HG03064 (cell line): Measurements from ENCODE around the gene PLA2G2D.

Experiments
- ATAC-seq: cut with Tn5 transposase; IDR thresholded peaks from one replicate; pipeline ENCODE4 v1.9.1; 2021; ENCODE audit warnings: low read depth; ENCODE audit not compliant: unreplicated experiment

Gene PLA2G2D, protein sequence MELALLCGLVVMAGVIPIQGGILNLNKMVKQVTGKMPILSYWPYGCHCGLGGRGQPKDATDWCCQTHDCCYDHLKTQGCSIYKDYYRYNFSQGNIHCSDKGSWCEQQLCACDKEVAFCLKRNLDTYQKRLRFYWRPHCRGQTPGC

GRCh38 chr1:20119347-20119746 lies at the start of gene PLA2G2D:
Gene PLA2G2D (minus strand): TSS chr1:20119536. CDS start chr1:20119498, 38 bp downstream.
- ATAC-seq, result no peak

DNA sequence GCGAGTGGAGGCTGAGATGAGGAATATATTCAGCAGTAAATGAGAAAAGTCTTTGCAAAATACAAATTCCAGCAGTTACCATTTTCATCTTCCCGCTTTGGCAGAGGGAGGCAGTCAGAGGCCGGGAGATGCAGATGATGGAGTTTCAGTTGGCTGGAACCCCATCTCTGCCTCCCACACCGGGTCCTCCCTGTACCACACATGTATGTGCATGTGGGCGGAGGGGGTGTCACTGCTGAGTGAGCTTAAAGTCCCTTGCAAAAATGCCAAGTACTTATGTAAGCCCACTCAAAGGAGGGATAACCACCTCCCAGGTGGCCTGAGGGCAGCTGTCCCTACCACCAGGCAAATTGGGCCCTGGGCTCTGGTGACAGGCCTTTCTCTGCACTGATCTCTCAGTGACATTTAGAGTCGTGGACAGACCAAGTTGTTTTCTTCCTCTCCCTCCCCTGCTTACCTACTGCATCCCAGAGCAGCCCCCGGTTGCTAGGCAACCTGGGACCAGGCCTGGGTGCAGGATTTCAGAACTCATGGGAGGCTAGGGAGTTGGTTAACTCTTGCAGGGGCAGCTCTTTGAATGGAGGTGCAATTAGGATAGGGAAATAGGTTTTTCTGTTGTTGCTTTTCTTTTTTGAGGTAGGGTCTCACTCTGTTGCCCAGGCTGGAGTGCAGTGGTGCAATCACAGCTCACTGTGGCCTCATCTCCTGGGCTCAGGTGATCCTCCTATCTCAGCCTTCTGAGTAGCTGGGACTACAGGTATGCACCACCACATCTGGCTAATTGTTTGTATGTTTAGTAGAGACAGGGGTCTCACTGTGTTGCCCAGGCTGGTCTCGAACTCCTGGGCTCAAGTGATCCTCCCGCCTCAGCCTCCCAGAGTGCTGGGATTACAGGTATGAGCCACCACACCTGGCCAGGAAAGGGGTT lies 49.5 kb upstream of the PLA2G2D start:
- no peak for ATAC-seq

DNA sequence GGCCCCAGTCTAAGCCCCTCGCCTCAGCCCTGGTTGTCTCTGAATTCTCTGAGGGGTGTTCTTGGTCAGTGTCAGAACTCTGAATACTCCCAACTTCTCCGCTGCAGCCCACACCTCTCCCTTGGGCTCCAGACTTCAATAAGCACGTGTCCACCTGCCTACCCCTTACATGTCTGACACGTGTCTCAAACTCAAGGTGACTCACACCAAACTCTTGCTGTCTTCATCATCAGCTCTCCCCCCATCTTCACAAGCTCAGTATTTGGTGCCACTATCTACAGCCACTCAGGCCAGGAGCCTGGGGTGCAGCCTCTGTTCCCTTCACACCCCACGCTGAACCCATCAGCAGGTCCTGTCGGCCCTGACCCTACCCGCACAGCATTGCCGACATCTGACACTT lies 47.8 kb upstream of the PLA2G2D start:
- no peak for ATAC-seq

DNA sequence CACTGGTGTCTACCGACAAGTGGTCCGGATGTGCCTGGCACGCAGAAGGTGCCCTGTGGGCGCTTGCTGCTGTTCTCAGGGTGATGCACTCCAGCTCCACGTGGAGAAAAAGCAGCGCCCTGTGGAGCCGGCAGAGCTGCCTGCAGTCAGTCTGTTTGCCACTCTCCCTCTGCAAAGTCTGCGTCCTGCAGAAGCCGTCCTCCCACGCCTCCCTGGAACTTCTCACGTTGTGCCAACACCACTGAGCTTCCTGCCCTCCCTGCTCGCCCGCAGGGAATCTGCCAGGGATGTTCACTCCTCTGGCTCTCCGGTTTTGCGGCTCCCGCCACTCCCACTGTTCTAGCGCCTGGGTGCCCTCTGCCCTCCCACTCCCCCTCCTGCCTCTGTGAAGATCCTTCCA lies 46.7 kb upstream of the PLA2G2D start:
- no peak for ATAC-seq

DNA sequence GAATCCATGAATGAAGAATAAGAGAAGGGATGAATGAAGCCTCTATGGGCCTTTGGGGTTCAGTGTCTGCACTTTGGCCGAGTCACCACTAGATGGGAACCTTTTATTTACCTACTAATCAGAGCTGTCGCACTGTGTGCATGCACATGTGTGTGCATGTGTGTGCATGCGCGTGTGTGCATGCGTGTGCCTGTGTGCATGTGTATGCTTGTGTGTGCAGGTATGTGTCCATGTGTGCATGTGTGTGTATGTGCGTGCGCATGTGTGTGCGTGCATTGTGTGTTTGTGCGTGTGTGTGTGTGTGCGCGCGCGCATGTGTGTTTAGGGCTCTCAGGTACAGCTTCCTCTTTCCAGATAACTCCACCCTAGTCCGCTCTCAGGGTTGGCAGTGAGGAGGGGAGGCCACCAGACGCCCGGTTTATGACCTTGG lies 46.2 kb upstream of the PLA2G2D start:
- ATAC-seq, result no peak

GRCh38 chr1:20164694-20165202 lies 45.4 kb upstream of the PLA2G2D start:
- no peak for ATAC-seq

DNA sequence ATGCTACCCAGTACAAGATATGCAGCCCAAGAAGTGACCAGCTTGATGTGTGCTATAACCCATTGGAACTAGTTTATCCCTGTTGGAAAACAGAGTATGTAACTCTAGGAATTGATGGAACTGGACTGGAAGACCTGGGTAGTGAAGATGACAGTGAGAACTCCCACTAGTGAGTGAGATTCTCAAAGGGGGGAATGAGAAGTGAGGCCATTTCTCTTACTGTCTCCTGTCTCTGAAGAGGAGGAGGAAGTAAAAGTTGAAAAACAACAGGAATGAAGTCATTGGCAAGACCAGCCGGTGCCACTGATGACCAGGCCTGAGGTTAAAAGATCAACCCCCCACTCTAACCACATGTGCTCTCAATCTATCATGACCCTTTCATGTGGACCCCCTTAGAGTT lies 40.7 kb upstream of the PLA2G2D start:
- ATAC-seq, result no peak

DNA sequence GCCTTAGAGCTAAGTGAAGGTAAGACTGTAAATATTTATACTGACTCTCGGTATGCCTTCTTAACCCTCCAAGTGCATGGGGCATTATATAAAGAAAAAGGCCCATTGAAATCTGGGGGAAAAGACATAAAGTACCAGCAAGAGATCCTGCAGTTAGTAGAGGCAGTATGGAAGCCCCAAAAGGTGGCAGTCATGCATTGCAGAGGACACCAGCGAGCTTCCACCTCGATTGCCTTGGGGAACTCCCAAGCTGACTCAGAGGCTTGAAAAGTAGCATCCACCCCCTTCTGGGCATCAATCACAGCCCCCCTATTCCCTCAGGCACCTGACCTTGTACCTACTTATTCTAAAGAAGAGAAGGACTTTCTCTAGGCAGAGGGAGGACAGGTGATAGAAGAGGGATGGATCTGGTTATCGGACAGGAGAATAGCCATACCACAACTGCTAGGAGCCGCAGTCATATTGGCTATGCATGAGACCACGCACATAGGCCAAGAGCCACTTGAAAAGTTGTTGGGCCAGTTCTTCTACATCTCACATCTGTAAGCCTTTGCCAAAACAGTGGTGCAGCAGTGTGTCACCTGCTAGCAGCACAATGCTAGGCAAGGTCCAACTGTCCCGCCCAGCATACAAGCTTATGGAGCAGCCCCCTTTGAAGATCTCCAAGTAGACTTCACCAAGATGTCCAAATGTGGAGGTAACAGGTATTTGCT lies 39.2 kb upstream of the PLA2G2D start:
- ATAC-seq, result no peak

DNA sequence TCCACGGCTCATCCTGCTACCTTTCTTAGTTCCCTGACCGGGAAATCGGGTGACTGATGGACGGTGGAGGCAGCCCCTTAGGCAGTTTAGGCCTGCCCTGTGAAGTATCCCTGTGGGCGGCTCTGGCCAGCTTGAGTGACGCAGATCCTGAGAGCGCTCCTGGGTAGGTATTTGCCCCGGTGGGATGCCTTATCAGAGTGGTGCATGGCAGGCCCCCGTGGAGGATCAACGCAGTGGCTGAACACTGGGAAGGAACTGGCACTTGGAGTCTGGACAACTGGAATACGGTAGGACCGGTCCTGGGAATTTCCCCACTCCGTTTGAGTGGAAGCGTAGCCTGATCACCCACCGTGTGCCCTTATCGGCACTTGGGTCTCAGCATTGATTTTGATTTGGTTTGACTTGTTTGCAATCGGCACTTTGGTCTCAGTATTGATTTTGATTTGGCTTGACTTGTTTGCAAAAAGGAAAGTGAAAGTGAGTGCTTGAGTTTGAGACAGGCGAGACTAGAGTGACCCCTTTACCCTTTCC lies 35.0 kb upstream of the PLA2G2D start:
- no peak for ATAC-seq

DNA sequence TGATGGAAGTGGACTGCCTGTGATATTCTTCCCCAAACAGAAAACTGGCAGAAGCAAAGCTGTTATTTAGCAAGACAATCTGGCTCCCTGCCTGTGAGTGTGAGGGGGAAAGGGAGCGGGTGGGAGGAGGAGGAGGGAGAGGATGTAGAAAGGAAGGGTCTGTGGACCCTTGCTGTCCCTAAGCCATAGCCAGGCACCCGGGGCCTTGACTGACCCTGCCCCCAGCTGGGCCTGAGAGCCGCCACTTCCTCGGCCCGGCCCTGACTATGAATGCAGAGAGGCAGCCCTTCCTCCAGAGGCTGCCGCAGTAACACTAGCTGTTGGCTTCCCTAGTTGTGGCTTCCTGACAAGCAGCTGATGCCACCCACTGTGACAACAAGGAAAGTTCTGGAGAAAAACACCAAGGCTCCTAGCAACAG lies 33.7 kb upstream of the PLA2G2D start:
- ATAC-seq, result no peak

GRCh38 chr1:20152599-20152930 lies 33.2 kb upstream of the PLA2G2D start:
- no peak for ATAC-seq

DNA sequence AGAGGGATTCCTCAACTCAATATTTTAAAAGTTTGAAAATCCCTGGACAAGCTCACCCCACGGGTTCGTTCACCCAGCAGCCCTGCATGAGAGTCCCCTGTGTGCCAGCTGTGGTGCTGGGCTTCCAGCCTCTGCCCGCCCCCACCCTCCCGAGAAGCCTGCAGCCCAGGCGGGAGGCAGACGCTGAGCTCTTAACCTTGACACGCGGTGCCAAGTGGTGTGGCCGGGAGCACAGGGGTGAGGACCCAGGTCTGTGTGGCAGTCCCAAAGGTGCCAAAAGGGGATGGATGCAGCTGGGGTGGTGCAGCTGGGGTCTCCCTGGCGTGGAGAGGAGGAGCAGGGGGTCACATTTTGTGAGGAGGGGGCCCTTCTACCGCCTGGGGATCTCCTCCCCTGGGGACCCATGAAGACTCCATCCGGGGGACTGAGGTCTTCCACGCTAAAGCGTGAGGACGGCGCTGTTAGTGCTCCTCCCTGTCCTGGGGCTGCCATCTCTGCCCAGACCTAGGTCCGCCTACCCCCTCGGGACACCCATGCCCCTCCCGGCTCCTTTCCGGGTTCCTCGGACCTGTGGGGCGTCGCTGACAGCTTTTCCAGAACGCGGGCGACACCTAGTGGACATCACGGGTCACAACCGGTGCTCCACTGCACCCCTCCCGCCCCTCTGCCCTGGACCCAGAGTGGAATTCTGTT lies 32.7 kb upstream of the PLA2G2D start:
- ATAC-seq, result no peak

GRCh38 chr1:20150969-20151368 lies 31.6 kb upstream of the PLA2G2D start:
- ATAC-seq, result no peak

DNA sequence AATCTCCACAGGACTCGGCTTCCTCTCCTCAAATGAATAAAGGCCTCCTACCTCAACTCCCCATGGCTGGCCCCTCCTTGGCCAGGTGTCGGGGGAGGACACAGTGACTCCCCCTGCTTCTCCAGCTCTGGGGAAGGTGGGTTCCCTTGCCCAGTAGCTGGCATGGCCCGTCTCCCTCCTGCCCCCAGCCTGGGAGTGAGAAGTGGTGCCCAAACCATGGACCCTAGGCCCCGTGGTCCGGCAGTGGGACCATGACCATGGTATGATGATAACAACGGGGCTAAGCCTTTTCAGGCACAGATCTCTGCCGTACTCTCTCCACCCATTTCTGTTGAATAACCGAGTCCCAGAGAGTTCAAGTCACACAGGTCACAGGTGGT lies 31.0 kb upstream of the PLA2G2D start:
- no peak for ATAC-seq

DNA sequence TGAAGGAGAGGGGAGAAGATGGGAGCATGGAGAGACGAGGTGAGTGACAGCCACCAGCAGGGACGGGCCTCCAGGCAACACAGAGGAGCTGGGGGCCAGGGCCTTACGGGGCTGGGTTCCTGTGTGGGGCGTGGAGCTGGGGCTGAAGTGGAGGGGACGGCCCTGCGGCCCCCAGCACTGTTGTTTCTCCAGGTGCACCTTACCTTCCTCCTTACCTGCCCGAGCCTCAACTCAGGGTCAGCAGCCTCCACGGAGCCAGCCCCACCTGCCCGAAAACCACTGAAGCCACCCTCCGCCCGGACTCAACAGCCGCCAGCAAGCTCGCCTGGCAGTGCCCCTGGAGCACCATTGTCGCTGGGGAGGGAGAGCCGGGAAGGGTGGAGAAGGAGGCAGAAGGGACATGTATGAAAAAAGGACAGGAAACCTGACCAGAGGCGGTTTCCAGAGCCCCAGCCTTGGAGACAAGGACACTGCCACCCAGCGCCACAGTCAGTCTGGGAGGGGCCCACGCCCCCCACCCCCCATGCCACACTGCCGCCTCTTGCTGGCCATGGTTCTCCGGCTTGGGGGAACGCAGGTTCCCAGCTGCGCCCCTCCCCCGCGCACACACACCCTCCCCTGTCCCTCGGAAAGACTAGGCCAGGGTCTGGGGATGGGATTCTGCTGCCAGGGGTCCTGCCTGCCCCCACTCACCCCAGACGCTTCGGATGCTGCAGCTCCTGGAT lies 30.4 kb upstream of the PLA2G2D start:
- ATAC-seq, result no peak

DNA sequence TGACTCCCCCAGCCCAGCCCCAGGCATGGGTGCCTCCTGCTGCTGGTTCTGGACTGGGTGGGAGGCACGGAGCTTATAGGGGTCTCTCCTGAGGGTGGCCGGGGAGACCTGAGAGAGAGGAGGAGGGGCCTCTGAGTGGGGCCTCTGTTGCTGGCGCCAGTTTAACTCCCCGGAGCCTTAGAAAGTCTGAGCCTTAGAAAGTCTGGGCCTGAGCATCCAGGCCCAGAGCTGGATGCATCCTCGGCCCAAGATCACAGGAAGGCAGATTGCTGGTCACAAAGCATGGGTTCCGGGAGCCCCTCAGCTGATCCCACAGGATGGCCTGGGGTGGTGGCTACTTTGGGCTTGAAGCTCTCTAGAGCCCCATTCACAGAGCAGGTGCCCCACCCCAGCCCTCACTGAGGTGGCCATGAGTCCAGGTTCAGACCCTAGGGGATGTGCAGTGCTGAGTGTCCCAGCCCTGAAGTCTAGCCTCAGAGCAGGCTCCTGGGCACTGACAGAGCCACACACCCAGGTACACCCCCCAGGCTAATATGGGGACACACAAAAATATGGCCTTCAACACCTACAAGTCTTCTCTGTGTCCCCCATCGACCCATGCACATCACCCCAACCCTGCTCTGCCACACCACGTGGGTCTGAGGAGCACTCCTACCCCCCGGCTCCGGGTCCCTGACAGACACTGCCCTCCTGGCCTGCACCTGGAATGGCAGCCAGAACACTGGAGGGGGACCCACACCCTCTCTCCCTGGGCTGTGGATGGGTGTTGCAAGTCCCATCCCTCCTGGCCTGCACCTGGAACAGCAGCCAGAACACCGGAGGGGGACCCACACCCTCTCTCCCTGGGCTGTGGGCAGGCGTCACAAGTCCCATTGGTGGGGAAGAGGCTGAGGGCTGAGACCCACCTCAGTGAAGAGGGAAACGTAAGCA lies 29.5 kb upstream of the PLA2G2D start:
- ATAC-seq, result no peak

DNA sequence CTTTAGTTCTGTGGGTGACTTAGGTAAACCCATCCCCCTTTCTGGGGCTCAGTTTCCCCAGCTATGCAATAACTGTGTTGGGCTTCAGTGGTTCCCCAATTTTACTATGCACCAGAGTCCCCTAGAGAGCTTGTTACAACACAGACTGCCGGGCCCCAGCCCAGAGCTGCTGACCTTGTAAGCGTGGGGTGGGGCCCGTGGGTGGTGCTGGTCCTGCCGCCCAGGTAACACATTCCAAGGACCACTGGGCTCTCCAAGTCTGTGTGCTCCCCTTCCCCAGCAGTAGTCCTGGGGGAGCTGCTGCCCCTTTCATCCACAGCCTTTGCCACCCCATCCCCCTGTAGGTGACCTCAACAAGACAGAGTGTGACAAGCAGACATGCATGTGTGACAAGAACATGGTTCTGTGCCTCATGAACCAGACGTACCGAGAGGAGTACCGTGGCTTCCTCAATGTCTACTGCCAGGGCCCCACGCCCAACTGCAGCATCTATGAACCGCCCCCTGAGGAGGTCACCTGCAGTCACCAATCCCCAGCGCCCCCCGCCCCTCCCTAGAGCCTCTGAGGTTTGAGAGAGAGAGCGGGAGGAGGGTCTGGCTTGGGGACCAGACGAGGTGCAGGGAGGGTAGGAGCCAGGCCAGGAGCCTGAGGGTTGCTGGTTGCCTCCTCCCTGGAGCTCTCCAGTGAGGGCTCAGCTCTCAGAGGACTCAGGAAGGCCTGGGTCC lies 28.7 kb upstream of the PLA2G2D start:
- no peak for ATAC-seq
